GM12875 (cell line): ENCODE results near the gene DPM3.

Source experiments
- H3K4me3 ChIP-seq: one replicate; pipeline ENCODE4 v1.5.1; 2011; ENCODE audit warnings: low read depth, low read length, control low read depth
- TF ChIP-seq, protein P1 (sequence below): IDR thresholded peaks from 2 replicates; pipeline ENCODE4 v1.5.1; 2011; ENCODE audit warnings: low read depth, mild to moderate bottlenecking, control low read depth, inconsistent platforms, low read length, moderate library complexity, borderline replicate concordance; ENCODE audit not compliant: insufficient read depth

DPM3 gene

GRCh38 chr1:155178441-155179111 lies 38.2 kb upstream of the DPM3 start:
- no peak overlapping the region for H3K4me3 ChIP-seq
- TF ChIP-seq, protein P1, sequence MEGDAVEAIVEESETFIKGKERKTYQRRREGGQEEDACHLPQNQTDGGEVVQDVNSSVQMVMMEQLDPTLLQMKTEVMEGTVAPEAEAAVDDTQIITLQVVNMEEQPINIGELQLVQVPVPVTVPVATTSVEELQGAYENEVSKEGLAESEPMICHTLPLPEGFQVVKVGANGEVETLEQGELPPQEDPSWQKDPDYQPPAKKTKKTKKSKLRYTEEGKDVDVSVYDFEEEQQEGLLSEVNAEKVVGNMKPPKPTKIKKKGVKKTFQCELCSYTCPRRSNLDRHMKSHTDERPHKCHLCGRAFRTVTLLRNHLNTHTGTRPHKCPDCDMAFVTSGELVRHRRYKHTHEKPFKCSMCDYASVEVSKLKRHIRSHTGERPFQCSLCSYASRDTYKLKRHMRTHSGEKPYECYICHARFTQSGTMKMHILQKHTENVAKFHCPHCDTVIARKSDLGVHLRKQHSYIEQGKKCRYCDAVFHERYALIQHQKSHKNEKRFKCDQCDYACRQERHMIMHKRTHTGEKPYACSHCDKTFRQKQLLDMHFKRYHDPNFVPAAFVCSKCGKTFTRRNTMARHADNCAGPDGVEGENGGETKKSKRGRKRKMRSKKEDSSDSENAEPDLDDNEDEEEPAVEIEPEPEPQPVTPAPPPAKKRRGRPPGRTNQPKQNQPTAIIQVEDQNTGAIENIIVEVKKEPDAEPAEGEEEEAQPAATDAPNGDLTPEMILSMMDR: no peak

GRCh38 chr1:155177918-155178281 lies 37.6 kb upstream of the DPM3 start:
- no peak overlapping the region for H3K4me3 ChIP-seq
- TF ChIP-seq, protein P1: no peak

DNA sequence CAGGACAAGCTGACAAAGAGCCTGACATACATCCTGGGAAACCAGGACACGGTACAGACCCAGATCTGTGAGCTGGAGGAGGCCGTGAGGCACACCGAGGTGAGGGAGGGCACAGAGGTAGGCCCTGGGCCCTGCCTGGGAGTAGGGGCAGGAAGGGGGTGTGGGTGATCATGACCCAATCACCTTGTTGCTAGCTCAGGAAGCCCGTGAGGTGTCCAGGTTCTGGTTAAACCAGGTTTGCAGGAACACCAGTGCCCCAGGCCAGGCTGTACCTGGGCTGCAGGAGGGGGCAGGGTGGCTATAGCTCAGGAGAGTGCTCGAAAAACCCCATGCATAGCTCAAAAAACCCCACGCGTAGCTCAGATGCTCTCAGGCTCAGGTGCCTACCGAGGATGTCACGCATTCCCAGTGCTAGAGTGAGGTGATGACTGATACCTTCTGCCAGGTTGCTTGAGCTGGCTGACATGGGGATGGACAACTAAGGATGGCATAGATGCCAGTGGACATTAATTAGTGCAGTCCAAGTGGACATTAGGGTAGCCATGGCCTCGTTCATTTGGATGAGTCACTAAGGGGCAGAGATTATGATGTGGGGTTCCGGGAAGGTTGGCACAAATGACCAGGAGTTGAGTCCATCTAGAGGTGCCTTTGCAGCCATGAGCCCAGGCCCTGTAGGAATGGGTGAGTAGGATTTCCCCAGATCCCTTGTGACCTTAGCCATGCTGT lies 37.0 kb upstream of the DPM3 start:
- TF ChIP-seq, protein P1: no peak
- H3K4me3 ChIP-seq: no peak overlapping the region

- H3K4me3 ChIP-seq: no peak overlapping the region
- TF ChIP-seq, protein P1: peak; percentile 94
Measured at GRCh38 chr1:155176544-155177071, 36.3 kb upstream of the DPM3 start.

DNA sequence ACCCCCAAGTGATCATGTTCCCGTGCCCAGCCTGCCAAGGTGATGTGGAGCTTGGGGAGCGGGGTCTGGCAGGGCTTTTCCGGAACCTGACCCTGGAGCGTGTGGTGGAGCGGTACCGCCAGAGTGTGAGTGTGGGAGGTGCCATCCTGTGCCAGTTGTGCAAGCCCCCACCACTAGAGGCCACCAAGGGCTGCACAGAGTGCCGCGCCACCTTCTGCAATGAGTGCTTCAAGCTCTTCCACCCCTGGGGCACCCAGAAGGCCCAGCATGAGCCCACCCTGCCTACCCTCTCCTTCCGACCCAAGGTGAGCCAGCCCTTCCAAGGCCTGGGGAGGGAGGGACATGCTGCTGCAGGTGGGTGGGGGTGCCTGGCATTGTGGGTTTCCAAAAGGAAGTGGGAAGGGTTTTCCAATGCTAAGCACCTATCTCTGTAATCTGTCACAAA lies 35.6 kb upstream of the DPM3 start:
- TF ChIP-seq, protein P1: 0 out of 2 replicates have a peak, but pooled peaks have one; percentile 20
- no peak overlapping the region for H3K4me3 ChIP-seq

- TF ChIP-seq, protein P1: no peak
- no peak overlapping the region for H3K4me3 ChIP-seq
Measured at GRCh38 chr1:155175281-155175926, 35.1 kb upstream of the DPM3 start.
